IgD-negative memory B cell (primary cell): ENCODE results near the gene PDE2A. TPM values are rescaled to one million over a fixed set of nuclear protein-coding genes. Genes with fewer than 3 reads are reported as not detected.

Experiments
- H3K27ac Mint-ChIP-seq, 3 donors: one replicate each; pipeline ENCODE4 v1.8.0; 2020 to 2022; ENCODE audit warnings: mild to moderate bottlenecking in 3 of 3, mixed read lengths in 3 of 3, moderate library complexity in 1 of 3
- H3K27me3 Mint-ChIP-seq: one replicate; pipeline ENCODE4 v1.8.0; 2021; ENCODE audit warnings: mixed read lengths
- H3K36me3 Mint-ChIP-seq: one replicate; pipeline ENCODE4 v1.8.0; 2020; ENCODE audit warnings: mild to moderate bottlenecking, mixed read lengths
- H3K4me1 Mint-ChIP-seq, 3 donors: one replicate each; pipeline ENCODE4 v1.8.0; 2020 to 2022; ENCODE audit warnings: mixed read lengths in 3 of 3, mild to moderate bottlenecking in 1 of 3
- H3K4me3 Mint-ChIP-seq, 4 donors: one replicate each; pipeline ENCODE4 v1.8.0; 2020 to 2022; ENCODE audit warnings: mild to moderate bottlenecking in 4 of 4, mixed read lengths in 4 of 4, moderate library complexity in 3 of 4
- H3K9me3 Mint-ChIP-seq, 3 donors: one replicate each; pipeline ENCODE4 v1.8.0; 2020 to 2021; ENCODE audit warnings: mixed read lengths in 3 of 3, mild to moderate bottlenecking in 1 of 3
- polyA plus RNA-seq: library from polyadenylated mRNA; unstranded; fragments of 300-500 nt; fragmentation: Illumina TruSeq; gene quantifications from one replicate; pipeline ENCODE4 v1.2.3, GENCODE V29; 2021

Gene PDE2A
- polyA plus RNA-seq, 1 donor from 2014 or later, result not detected

- H3K4me1 Mint-ChIP-seq, result peaks cover 0 to 14% (median 9%) of the 10 kb centered on the region in 3 donors
- no peaks in the 10 kb centered on the region for H3K9me3 Mint-ChIP-seq
- no peaks in the 10 kb centered on the region for H3K36me3 Mint-ChIP-seq
- no peak overlapping the region for H3K27ac Mint-ChIP-seq
- peaks cover 4% of the 10 kb centered on the region for H3K27me3 Mint-ChIP-seq
- H3K4me3 Mint-ChIP-seq, result no peak overlapping the region
Measured at GRCh38 chr11:72682858-72683243, 8.6 kb upstream of the PDE2A start.

GRCh38 chr11:72682238-72682857 is 8.1 kb upstream of the PDE2A start:
- H3K27me3 Mint-ChIP-seq, result peaks cover 4% of the 10 kb centered on the region
- peak overlapping the region; percentile 16 to 76 (median 20) for H3K27ac Mint-ChIP-seq
- H3K4me1 Mint-ChIP-seq, result peaks cover 0 to 14% (median 9%) of the 10 kb centered on the region in 3 donors
- no peaks in the 10 kb centered on the region for H3K9me3 Mint-ChIP-seq
- no peak overlapping the region for H3K4me3 Mint-ChIP-seq
- H3K36me3 Mint-ChIP-seq, result no peaks in the 10 kb centered on the region

GRCh38 chr11:72681226-72682153 is 7.3 kb upstream of the PDE2A start:
- H3K4me1 Mint-ChIP-seq, result peaks cover 0 to 13% (median 8%) of the 10 kb centered on the region in 3 donors
- H3K36me3 Mint-ChIP-seq, result no peaks in the 10 kb centered on the region
- H3K27ac Mint-ChIP-seq, result peak overlapping the region in 1 of 3 donors; percentile 20
- peaks cover 4% of the 10 kb centered on the region for H3K27me3 Mint-ChIP-seq
- H3K9me3 Mint-ChIP-seq, result no peaks in the 10 kb centered on the region
- H3K4me3 Mint-ChIP-seq, result no peak overlapping the region

GRCh38 chr11:72680624-72681158 is 6.5 kb upstream of the PDE2A start:
- H3K27ac Mint-ChIP-seq, result peak overlapping the region in 2 of 3 donors; percentile 31 to 34
- no peaks in the 10 kb centered on the region for H3K9me3 Mint-ChIP-seq

GRCh38 chr11:72679869-72680268 is 5.6 kb upstream of the PDE2A start:
- no peaks in the 10 kb centered on the region for H3K9me3 Mint-ChIP-seq
- peaks cover 0 to 10% (median 5%) of the 10 kb centered on the region in 3 donors for H3K4me1 Mint-ChIP-seq
- H3K4me3 Mint-ChIP-seq, result peak overlapping the region in 2 of 4 donors; percentile 7 to 47
- H3K27ac Mint-ChIP-seq, result no peak overlapping the region
- H3K27me3 Mint-ChIP-seq, result peaks cover 14% of the 10 kb centered on the region
- no peaks in the 10 kb centered on the region for H3K36me3 Mint-ChIP-seq

More at GRCh38 chr11:72680624-72681158, 6.5 kb upstream of the PDE2A start:
- Mint-ChIP-seq H3K36me3 (no peaks in the 10 kb centered on the region), H3K4me3 (no peak overlapping the region), H3K27me3 (peaks cover 9% of the 10 kb centered on the region), H3K4me1 (peaks cover 0 to 10% (median 5%) of the 10 kb centered on the region in 3 donors)

- peaks cover 26% of the 10 kb centered on the region for H3K27me3 Mint-ChIP-seq
- H3K36me3 Mint-ChIP-seq, result no peaks in the 10 kb centered on the region
- H3K27ac Mint-ChIP-seq, result peak overlapping the region; percentile 23 to 59 (median 57)
- peaks cover 0 to 6% (median 3%) of the 10 kb centered on the region in 3 donors for H3K4me1 Mint-ChIP-seq
- H3K9me3 Mint-ChIP-seq, result no peaks in the 10 kb centered on the region
- H3K4me3 Mint-ChIP-seq, result no peak overlapping the region
Measured at GRCh38 chr11:72678524-72678923, 4.3 kb upstream of the PDE2A start.

GRCh38 chr11:72676861-72677341 is 2.7 kb upstream of the PDE2A start:
- no peak overlapping the region for H3K4me3 Mint-ChIP-seq
- no peaks in the 10 kb centered on the region for H3K36me3 Mint-ChIP-seq
- peak overlapping the region in 2 of 3 donors; percentile 14 to 86 for H3K27ac Mint-ChIP-seq
- H3K27me3 Mint-ChIP-seq, result peaks cover 40% of the 10 kb centered on the region
- H3K9me3 Mint-ChIP-seq, result no peaks in the 10 kb centered on the region
- peaks cover 7 to 9% (median 8%) of the 10 kb centered on the region in 3 donors for H3K4me1 Mint-ChIP-seq

- H3K36me3 Mint-ChIP-seq, result peaks cover 2% of the 10 kb centered on the region
- H3K4me1 Mint-ChIP-seq, result peaks cover 3 to 11% (median 8%) of the 10 kb centered on the region in 3 donors
- peaks cover 52% of the 10 kb centered on the region for H3K27me3 Mint-ChIP-seq
- H3K4me3 Mint-ChIP-seq, result no peak overlapping the region
- peak overlapping the region in 1 of 3 donors; percentile 54 for H3K27ac Mint-ChIP-seq
- H3K9me3 Mint-ChIP-seq, result peaks cover 0 to 6% (median 0%) of the 10 kb centered on the region in 3 donors
Measured at GRCh38 chr11:72675221-72675620, 999 bp upstream of the PDE2A start.

- peaks cover 1 to 15% (median 8%) of the 10 kb centered on the region in 3 donors for H3K4me1 Mint-ChIP-seq
- peaks cover 2% of the 10 kb centered on the region for H3K36me3 Mint-ChIP-seq
- H3K27me3 Mint-ChIP-seq, result peaks cover 62% of the 10 kb centered on the region
- H3K27ac Mint-ChIP-seq, result peak overlapping the region in 1 of 3 donors; percentile 0
- H3K4me3 Mint-ChIP-seq, result no peak overlapping the region
- peaks cover 0 to 6% (median 0%) of the 10 kb centered on the region in 3 donors for H3K9me3 Mint-ChIP-seq
Measured at GRCh38 chr11:72673284-72673942, 809 bp downstream of the PDE2A start.

GRCh38 chr11:72672597-72673238 is 1.5 kb downstream of the PDE2A start:
- Mint-ChIP-seq H3K4me3 (peak overlapping the region in 1 of 4 donors; percentile 25), H3K9me3 (peaks cover 0 to 6% (median 0%) of the 10 kb centered on the region in 3 donors), H3K4me1 (peaks cover 1 to 15% (median 8%) of the 10 kb centered on the region in 3 donors), H3K36me3 (peaks cover 2% of the 10 kb centered on the region), H3K27ac (peak overlapping the region in 1 of 3 donors; percentile 0), H3K27me3 (peaks cover 67% of the 10 kb centered on the region)

GRCh38 chr11:72671152-72672099 is 2.8 kb downstream of the PDE2A start:
- Mint-ChIP-seq H3K36me3 (peaks cover 2% of the 10 kb centered on the region), H3K4me3 (no peak overlapping the region), H3K4me1 (peaks cover 1 to 13% (median 8%) of the 10 kb centered on the region in 3 donors), H3K27me3 (peaks cover 75% of the 10 kb centered on the region), H3K9me3 (peaks cover 1 to 8% (median 6%) of the 10 kb centered on the region in 3 donors), H3K27ac (no peak overlapping the region)

GRCh38 chr11:72670041-72670440 is 4.2 kb downstream of the PDE2A start:
- Mint-ChIP-seq H3K27ac (no peak overlapping the region), H3K9me3 (peaks cover 1 to 8% (median 6%) of the 10 kb centered on the region in 3 donors), H3K36me3 (peaks cover 2% of the 10 kb centered on the region), H3K4me1 (peaks cover 1 to 13% (median 8%) of the 10 kb centered on the region in 3 donors), H3K27me3 (peaks cover 71% of the 10 kb centered on the region), H3K4me3 (no peak overlapping the region)

GRCh38 chr11:72669527-72669926 is 4.7 kb downstream of the PDE2A start:
- H3K27ac Mint-ChIP-seq, result no peak overlapping the region
- H3K36me3 Mint-ChIP-seq, result peaks cover 2% of the 10 kb centered on the region
- peaks cover 68% of the 10 kb centered on the region for H3K27me3 Mint-ChIP-seq
- H3K9me3 Mint-ChIP-seq, result peaks cover 1 to 8% (median 6%) of the 10 kb centered on the region in 3 donors
- peaks cover 1 to 13% (median 8%) of the 10 kb centered on the region in 3 donors for H3K4me1 Mint-ChIP-seq
- H3K4me3 Mint-ChIP-seq, result no peak overlapping the region
